Glutamatergic neuron (in vitro differentiated cells): ENCODE results near the gene GNAS-AS1. TPM values are rescaled to one million over a fixed set of nuclear protein-coding genes. Genes with fewer than 3 reads are reported as not detected.

Experiments
- DNase-seq: peaks from one replicate; pipeline ENCODE4 v3.0.0; 2022
- H3K27ac Mint-ChIP-seq: one replicate; pipeline ENCODE4 v1.8.0; 2020; ENCODE audit warnings: mild to moderate bottlenecking, mixed read lengths, inconsistent platforms; ENCODE audit not compliant: unreplicated experiment
- H3K27me3 Mint-ChIP-seq: one replicate; pipeline ENCODE4 v1.8.0; 2020; ENCODE audit warnings: mild to moderate bottlenecking, moderate library complexity, mixed read lengths, inconsistent platforms; ENCODE audit not compliant: unreplicated experiment
- H3K36me3 Mint-ChIP-seq: one replicate; pipeline ENCODE4 v1.8.0; 2020; ENCODE audit warnings: mild to moderate bottlenecking, mixed read lengths, inconsistent platforms; ENCODE audit not compliant: unreplicated experiment
- H3K4me1 Mint-ChIP-seq: one replicate; pipeline ENCODE4 v1.8.0; 2020; ENCODE audit warnings: mild to moderate bottlenecking, low read depth, mixed read lengths, inconsistent platforms; ENCODE audit not compliant: unreplicated experiment
- H3K4me3 Mint-ChIP-seq: one replicate; pipeline ENCODE4 v1.8.0; 2020; ENCODE audit warnings: mild to moderate bottlenecking, mixed read lengths, inconsistent platforms; ENCODE audit not compliant: unreplicated experiment
- H3K9me3 Mint-ChIP-seq: one replicate; pipeline ENCODE4 v1.8.0; 2020; ENCODE audit warnings: mild to moderate bottlenecking, moderate library complexity, mixed read lengths, inconsistent platforms; ENCODE audit not compliant: unreplicated experiment
- CTCF ChIP-seq: fragments of 200-600 bp; sonication (generic); IDR thresholded peaks from one replicate; pipeline ENCODE4 v1.5.0; 2021; ENCODE audit not compliant: partially characterized antibody, unreplicated experiment
- total RNA-seq: library from RNA; stranded (reverse); fragmentation: NEBNext Ultra II Directional; extraction: Animal tissue kit (Norgen Biotek cat#: 25700); gene quantifications from one replicate; pipeline ENCODE4 v1.2.1, GENCODE V29; 2021; ENCODE audit not compliant: unreplicated experiment

GNAS-AS1 gene
- total RNA-seq, 1 donor from 2014 or later: 11.7 TPM

- peaks cover 2% of the 10 kb centered on the region for H3K9me3 Mint-ChIP-seq
- no peak overlapping the region for H3K4me3 Mint-ChIP-seq
- no peak for DNase-seq
- peak overlapping the region; percentile 4 for H3K27ac Mint-ChIP-seq
- H3K36me3 Mint-ChIP-seq: no peaks in the 10 kb centered on the region
- no peak for TF ChIP-seq CTCF
- H3K27me3 Mint-ChIP-seq: peaks cover 12% of the 10 kb centered on the region
- H3K4me1 Mint-ChIP-seq: peaks cover 6% of the 10 kb centered on the region
Observed at GRCh38 chr20:58797371-58798338, 53.0 kb downstream of the GNAS-AS1 start.

- Mint-ChIP-seq H3K4me3 (no peak overlapping the region), H3K27ac (no peak overlapping the region), H3K27me3 (peaks cover 12% of the 10 kb centered on the region), H3K36me3 (no peaks in the 10 kb centered on the region), H3K4me1 (peaks cover 6% of the 10 kb centered on the region), H3K9me3 (peaks cover 2% of the 10 kb centered on the region)
- no peak for DNase-seq
- no peak for TF ChIP-seq CTCF
Observed at GRCh38 chr20:58795923-58796245, 54.8 kb downstream of the GNAS-AS1 start.

- Mint-ChIP-seq H3K27me3 (peaks cover 12% of the 10 kb centered on the region), H3K4me3 (no peak overlapping the region), H3K4me1 (peaks cover 6% of the 10 kb centered on the region), H3K36me3 (no peaks in the 10 kb centered on the region), H3K9me3 (peaks cover 2% of the 10 kb centered on the region), H3K27ac (no peak overlapping the region)
- no peak for TF ChIP-seq CTCF
- no peak for DNase-seq
Observed at GRCh38 chr20:58795181-58795922, 55.4 kb downstream of the GNAS-AS1 start.

DNA sequence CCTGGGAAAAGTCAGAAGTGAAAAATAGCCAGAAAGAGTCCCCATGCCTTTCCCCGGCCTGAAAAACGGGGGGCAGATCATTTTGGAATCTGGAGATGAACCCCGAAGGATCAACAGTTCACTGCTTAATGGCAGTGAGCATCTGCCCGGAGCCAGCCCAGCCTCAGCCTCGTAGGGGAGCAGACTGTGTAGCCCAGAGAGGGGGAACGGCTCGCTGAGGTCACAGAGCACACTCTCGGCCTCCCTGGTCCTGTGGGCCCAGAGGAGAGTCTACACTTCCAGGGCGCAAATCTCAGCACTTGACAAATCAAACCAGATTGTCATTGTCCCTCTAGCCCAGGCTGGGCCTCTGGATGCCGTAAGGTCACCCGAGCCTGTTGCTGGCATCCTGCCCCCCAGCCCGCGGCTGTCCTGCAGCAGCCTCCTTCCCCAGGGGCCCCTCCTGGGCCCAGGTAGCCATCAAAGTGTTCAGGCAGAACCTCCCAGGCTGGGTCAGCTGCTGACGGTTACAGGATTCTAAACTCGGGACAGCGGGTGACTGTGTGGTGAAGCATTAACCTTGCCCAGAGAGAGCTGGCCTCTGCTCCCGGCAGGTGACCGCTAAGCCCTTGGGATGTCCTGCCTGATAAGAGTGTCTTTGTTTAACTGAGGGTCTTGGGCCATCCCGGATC, 56.1 kb downstream of the GNAS-AS1 start:
- H3K4me1 Mint-ChIP-seq: peaks cover 6% of the 10 kb centered on the region
- peaks cover 12% of the 10 kb centered on the region for H3K27me3 Mint-ChIP-seq
- peaks cover 2% of the 10 kb centered on the region for H3K9me3 Mint-ChIP-seq
- H3K27ac Mint-ChIP-seq: no peak overlapping the region
- no peak for TF ChIP-seq CTCF
- DNase-seq: no peak
- no peak overlapping the region for H3K4me3 Mint-ChIP-seq
- no peaks in the 10 kb centered on the region for H3K36me3 Mint-ChIP-seq
